CD4-positive, alpha-beta T cell treated with Interleukin-2 at 100 ng/mL for 4 hours (primary cell): ENCODE data around the gene CCDC60.
A peak's percentile ranks its signal among the peaks of the same experiment; 100 is the strongest.

Experiments used
- DNase-seq: peaks from one replicate; pipeline ENCODE4 v3.0.0-alpha.2; 2020; ENCODE audit warnings: low spot score

Gene CCDC60

DNA sequence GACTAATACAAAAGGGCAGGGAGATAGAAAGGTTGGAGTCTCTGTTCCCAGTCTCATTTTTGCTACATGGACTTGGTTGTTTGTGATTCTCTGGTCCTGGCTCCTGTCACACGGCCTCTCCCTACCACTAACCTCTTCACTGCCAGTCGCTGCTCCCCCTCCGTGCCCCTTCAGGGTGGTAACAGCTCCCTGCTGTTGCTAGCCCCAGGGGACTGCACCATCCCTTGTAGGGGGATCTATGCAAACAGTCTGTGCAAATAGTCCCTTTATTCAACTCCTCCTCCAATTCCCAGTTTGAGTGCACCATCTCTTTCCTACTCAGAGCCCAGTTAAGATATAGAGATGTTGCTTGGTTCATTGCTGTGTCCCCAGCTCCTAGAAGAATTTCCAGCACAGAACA is 51.1 kb downstream of the CCDC60 start:
- no peak for DNase-seq

- no peak for DNase-seq
Observed at GRCh38 chr12:119389687-119390086, 55.2 kb downstream of the CCDC60 start.

DNA sequence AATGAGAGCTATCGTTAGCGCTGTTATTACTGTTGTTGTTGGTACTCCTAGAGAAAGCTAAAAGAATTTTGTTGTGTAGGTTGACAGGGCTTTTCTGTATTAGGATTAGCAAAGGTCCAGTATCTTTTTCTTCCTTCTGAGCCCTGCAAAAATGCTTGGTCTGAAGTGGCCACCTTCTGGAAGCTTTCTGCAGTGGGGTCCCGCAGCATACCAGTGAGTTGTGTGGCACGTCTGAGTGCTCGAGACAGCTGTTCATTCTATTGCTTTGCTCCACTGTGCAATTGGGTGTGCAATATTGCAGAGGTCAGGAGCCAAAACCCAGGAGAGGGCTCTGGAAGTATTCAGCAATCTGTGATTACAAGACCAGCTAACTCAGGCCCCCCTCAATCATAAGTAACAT is 57.1 kb downstream of the CCDC60 start:
- no peak for DNase-seq

GRCh38 chr12:119393677-119394076 is 59.1 kb downstream of the CCDC60 start:
- no peak for DNase-seq

DNA sequence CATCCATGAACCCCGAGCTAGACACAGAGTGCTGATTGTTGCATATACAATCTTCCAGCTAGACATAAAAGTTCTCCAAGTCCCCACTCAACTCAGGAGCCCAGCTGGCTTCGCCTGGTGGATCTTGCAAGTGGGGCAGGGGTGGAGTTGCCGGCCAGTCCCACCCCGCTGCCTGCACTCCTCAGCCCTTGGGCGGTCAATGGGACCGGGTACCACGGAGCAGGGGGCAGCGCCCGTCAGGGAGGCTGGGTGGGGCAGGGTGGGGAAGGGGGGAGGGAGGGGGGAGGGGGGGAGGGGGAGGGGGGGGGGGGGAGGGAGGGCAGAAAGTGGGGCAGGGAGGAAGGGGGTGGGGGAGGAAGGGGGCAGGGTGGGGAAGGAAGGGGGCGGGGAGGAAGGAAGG is 63.0 kb downstream of the CCDC60 start:
- DNase-seq, result no peak

DNA sequence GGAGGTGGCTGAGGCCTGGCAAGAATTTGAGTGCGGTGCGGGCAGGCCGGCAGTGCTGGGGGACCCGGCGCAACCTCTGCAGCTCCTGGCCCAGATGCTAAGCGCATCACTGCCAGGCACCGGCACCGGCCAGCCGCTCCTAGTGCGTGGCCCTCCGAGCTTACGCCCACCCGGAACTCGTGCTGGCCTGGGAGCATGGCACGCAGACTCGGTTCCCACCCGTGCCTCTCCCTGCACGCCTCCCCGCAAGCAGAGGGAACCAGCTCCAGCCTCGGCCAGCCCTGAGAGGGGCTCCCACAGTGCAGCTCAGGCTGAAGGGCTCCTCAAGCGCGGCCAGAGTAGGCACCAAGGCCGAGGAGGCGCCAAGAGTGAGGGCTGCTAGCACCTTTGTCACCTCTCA is 63.7 kb downstream of the CCDC60 start:
- DNase-seq, result no peak

DNA sequence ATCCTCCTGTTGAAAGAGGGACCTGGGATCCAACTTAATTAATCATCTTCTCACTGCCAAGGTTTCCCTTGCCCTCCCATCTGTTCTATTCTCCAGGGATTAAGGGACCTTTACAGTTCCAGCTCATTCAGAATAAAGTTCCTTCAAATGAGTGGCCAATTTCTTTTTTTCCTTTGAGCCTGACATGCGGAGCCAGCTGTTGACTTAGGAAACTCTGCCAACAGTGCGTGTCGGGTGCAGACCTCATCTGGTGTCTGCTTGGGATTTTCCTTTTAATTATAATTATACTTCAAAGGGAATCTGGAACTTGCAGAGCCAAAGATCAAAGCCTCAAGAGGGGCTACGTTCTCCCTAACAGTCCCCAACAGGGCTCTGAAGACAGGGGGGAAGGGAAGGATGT is 64.8 kb downstream of the CCDC60 start:
- no peak for DNase-seq

GRCh38 chr12:119406308-119406707 is 71.8 kb downstream of the CCDC60 start:
- no peak for DNase-seq

DNA sequence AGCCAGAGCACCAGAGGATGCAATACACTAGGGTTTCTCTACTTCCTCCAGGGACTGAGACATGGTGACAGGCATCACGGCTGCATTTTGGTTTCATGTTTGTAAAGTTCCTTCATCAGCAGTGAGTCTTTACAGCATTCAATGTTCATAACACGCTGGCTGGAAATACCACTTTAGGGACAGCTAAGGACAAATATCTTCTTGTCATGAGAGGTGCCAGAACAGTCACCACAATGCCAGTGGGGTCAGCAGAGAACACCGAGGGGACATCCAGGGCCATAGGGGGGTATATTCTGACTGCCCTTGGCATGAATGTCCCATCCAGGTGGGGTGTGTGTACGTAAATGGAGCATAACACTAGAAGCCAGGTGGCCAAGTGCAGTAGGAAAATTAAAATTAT is 72.3 kb downstream of the CCDC60 start:
- DNase-seq, result no peak

DNA sequence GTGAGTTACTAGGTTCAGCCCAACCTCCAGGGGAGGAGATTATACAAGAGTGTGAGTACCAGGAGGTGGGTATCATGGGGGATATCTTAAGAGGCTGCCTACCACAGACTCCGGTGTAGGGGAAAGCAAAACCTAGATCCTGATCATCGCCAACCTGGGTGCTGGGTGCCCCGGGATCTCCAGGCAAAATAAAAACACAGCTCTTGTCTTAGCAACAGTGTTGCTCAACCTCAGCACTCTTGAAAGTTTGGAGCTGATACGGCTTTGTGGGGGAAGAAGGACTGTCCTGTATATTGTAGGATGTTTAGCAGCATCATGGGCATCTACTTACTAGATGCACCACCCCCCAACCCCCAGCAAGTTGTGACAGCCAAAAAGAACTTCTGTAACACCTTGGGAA is 74.5 kb downstream of the CCDC60 start:
- DNase-seq, result no peak

DNA sequence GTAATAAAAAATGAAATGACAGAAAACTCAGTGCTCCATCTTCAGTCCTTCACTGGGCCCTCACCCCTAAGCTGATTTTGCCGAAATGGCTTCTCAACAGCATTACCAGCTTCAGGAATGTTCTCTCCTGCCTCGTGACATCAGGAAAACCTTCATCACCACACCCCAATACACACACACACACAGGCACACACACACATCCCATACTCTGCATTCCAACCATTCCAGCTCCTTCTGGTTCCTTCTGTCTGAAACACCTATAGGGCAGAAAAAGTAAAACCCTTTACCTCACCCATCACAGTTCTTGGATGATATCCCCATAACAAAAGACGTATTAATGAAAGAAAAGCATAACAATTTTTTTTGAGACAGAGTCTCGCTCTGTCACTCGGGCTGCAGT is 75.9 kb downstream of the CCDC60 start:
- no peak for DNase-seq

DNA sequence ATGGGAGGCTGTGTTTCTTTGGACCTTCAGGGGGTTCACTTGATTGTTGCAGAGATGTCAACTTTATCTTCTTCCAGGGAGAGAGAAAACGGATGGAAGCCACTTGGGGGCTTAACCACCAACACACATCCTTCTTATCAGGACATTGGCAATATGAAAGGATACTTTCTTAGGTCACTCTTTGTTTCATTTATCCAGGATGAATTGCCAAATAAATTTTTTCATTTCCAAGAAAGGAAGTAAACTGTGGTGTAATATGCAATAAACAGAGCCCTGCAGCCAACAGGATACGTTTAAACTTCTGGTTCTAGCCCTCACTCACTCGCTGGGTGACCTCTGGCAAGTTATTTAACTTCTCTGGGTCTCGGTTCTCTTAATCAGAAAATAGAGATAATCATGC is 77.8 kb downstream of the CCDC60 start:
- DNase-seq, result no peak

DNA sequence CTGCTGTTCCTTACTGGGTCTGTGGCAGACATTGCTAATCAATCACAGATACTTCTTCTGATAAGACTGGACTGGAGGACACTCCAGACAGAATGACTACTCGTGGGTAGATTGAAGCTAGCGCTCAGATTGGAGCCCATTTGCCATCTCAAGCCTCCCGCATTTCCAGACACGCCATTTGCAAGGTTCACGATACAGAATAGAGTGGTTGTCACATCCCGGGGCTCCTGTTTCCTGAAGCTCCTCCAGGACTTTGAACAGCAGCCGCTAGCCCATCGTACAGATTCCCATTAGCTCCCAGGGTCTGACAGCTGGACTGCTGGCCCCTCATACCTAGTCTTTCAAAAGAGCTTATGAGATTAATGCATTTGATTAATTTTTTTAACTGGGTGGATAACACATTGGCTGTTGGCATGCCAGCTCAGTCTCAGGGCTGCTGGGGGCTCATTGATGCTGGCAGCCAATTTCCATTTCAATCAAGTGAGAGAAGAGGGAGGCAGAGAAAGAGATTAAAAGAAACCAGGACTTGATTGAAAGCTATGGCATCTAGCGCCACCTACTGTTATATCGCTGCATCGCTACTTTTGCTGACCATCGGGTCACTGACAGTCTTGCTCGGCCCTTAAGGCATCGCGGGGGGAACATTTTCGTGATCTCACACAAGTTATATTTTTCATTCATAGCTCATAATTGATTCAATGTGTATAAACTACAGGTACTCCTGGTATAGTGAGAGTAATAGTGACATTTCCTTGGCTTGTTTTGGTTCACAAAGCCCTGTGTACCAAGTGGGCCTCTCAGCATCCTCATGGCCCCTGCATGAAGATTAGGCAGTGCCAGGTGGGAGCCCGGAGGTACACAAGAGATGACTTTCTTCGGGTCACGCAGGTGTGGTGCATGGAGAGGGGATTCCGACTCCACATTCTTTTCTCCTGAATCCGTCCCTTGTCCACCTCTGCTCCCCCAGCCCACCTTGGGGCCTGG is 78.6 kb downstream of the CCDC60 start:
- DNase-seq, result peak; percentile 8

GRCh38 chr12:119415714-119416113 is 81.2 kb downstream of the CCDC60 start:
- DNase-seq, result no peak

DNA sequence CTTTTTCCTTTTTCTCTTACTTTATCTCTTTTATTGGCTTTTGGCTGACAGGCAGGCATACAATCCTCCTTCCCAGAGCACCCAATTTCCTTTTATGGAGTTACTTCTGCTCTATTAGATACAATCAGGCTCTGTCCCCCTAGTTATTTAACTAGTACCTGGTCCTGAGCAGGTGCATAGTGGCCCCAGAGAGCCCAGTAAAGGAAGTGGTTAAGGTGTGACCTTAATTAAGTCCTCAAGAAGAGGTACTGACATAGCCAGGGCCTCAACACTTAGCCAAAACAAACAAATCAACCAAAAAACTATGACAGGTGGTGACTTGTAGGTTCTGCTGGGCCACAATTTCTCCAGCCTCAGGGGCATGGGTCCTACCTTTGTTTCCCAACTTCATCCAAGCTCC is 82.9 kb downstream of the CCDC60 start:
- no peak for DNase-seq

GRCh38 chr12:119419381-119419780 is 84.9 kb downstream of the CCDC60 start:
- DNase-seq, result no peak

GRCh38 chr12:119423285-119423684 is 88.8 kb downstream of the CCDC60 start:
- no peak for DNase-seq

DNA sequence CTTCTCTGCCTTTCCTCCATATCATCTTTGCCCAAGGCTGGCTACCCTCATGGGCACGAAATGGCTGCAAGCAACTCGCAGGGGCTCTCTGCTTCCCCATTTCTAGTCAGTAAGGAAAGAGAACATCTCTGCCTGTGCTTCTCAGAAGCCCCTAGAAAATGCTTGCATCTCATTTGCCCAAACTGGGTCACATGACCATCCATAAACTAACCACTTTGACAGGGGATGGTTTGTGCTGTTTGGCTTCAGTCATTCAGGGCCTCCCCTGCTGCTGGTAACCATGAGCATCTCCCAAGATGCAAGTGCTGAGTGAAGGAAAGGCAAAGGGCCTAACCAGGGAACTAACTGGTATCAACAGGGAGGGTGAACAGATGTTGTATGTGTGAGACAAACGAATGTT is 91.1 kb downstream of the CCDC60 start:
- no peak for DNase-seq

GRCh38 chr12:119431151-119431550 is 96.6 kb downstream of the CCDC60 start:
- no peak for DNase-seq

GRCh38 chr12:119432949-119433348 is 98.4 kb downstream of the CCDC60 start:
- DNase-seq, result no peak

- DNase-seq, result no peak
Observed at GRCh38 chr12:119440803-119441360, 106.4 kb downstream of the CCDC60 start.

- peak; percentile 24 for DNase-seq
Observed at GRCh38 chr12:119444462-119445044, 110.0 kb downstream of the CCDC60 start.

DNA sequence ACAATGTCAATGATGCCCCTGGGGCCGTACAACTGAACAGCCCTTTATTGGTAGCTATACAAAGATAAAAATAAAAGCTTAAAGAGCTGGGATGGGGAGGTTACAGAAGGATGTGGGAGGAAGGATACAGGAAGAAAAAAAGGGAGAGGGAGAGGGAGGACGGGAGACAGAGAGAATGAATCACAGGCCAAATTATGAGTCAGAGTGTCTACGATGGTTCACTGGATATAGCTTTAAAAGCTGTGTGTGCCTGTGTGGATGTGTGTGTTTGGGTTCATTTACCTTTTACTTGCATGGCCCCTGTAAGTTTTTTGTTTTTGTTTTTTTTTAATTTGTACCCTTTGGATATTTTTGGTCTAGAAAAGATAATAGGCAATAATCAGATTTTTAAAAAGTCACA is 111.9 kb downstream of the CCDC60 start:
- no peak for DNase-seq
